ENCODE measurements around the gene PRR5L. TPM values are rescaled to one million over a fixed set of nuclear protein-coding genes. Genes with fewer than 3 reads are reported as not detected.

PRR5L gene
- polyA plus RNA-seq, 3 donors = 3.5 to 16.0 (median 7.4) TPM

GRCh38 chr11:36248436-36248835, 47.7 kb upstream of the PRR5L start:
- TF ChIP-seq, protein P1, sequence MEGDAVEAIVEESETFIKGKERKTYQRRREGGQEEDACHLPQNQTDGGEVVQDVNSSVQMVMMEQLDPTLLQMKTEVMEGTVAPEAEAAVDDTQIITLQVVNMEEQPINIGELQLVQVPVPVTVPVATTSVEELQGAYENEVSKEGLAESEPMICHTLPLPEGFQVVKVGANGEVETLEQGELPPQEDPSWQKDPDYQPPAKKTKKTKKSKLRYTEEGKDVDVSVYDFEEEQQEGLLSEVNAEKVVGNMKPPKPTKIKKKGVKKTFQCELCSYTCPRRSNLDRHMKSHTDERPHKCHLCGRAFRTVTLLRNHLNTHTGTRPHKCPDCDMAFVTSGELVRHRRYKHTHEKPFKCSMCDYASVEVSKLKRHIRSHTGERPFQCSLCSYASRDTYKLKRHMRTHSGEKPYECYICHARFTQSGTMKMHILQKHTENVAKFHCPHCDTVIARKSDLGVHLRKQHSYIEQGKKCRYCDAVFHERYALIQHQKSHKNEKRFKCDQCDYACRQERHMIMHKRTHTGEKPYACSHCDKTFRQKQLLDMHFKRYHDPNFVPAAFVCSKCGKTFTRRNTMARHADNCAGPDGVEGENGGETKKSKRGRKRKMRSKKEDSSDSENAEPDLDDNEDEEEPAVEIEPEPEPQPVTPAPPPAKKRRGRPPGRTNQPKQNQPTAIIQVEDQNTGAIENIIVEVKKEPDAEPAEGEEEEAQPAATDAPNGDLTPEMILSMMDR (IDR thresholded peaks at IDR 0.05) = no peak
- no peaks in the 10 kb centered on the region for H4K20me1 ChIP-seq (ENCODE audit: insufficient read depth, low read length)
- no peaks in the 10 kb centered on the region for H3K36me3 ChIP-seq (replicated peaks in 1 of 2; ENCODE audit: control insufficient read depth in 1 of 2, insufficient read depth in 2 of 2, low read length in 2 of 2)
- H3K4me1 ChIP-seq (ENCODE audit: control insufficient read depth in 1 of 2, insufficient read depth in 2 of 2, low read length in 2 of 2) = peaks cover 0 to 6% of the 10 kb centered on the region in 2 donors
- H2AFZ ChIP-seq (ENCODE audit: insufficient read depth, low read depth, low read length, poor library complexity, severe bottlenecking) = no peak overlapping the region
- Mint-ChIP-seq H3K4me3 (no peak overlapping the region), H3K27ac (no peak overlapping the region), H3K4me1 (peaks cover 10% of the 10 kb centered on the region), H3K27me3 (ENCODE audit: low read depth in 3 of 3) (peaks cover 9 to 19% (median 11%) of the 10 kb centered on the region in 3 donors), H3K9me3 (peaks cover 2 to 8% (median 3%) of the 10 kb centered on the region in 7 donors), H3K36me3 (no peaks in the 10 kb centered on the region)
- intact Hi-C loops (cut with micrococcal nuclease) = loop anchor here in 1 of 2 donors (10.0 kb wide), 1 partner anchor 144 kb away; no protein-coding TSS in a partner anchor
- no peak overlapping the region for H3K4me2 ChIP-seq (replicated peaks; ENCODE audit: extremely low read depth, low read length, poor library complexity, severe bottlenecking)
- WGBS (ENCODE audit: insufficient coverage) = 73% methylated on average over 2 of the region's 4 CpGs
- H3K27ac ChIP-seq (ENCODE audit: low read depth in 1 of 2, low read length in 2 of 2) = no peak overlapping the region
- no peaks in the 10 kb centered on the region for H3K79me2 ChIP-seq (ENCODE audit: insufficient read depth, low read length)
- no peaks in the 10 kb centered on the region for H3K9me3 ChIP-seq (replicated peaks in 1 of 2; ENCODE audit: control insufficient read depth in 1 of 2, insufficient read depth in 1 of 2, low read length in 2 of 2)
- no peak overlapping the region for H3K4me3 ChIP-seq (replicated peaks in 1 of 3; ENCODE audit: low read depth in 2 of 3, low read length in 3 of 3)
- H3K27me3 ChIP-seq (ENCODE audit: control insufficient read depth in 2 of 2, insufficient read depth in 2 of 2, low read length in 2 of 2) = peaks cover 9 to 14% of the 10 kb centered on the region in 2 donors
- DNase-seq = no peak
- no peak overlapping the region for H3K9ac ChIP-seq (ENCODE audit: insufficient read depth, low read length, poor library complexity, severe bottlenecking)

GRCh38 chr11:36249246-36249645, 46.8 kb upstream of the PRR5L start:
- Mint-ChIP-seq H3K9me3 (peaks cover 2 to 8% (median 3%) of the 10 kb centered on the region in 7 donors), H3K4me1 (peaks cover 10% of the 10 kb centered on the region), H3K27ac (no peak overlapping the region), H3K27me3 (ENCODE audit: low read depth in 3 of 3) (peaks cover 7 to 19% (median 11%) of the 10 kb centered on the region in 3 donors), H3K4me3 (no peak overlapping the region), H3K36me3 (no peaks in the 10 kb centered on the region)
- intact Hi-C loops (cut with micrococcal nuclease) = loop anchor here in 1 of 2 donors (10.0 kb wide), 1 partner anchor 144 kb away; no protein-coding TSS in a partner anchor
- no CpG with 5 or more reads among the region's 2 CpGs for WGBS (ENCODE audit: insufficient coverage)
- no peak for DNase-seq
- Histone ChIP-seq H3K4me3 (replicated peaks in 1 of 3; ENCODE audit: low read depth in 2 of 3, low read length in 3 of 3) (no peak overlapping the region), H3K9me3 (replicated peaks in 1 of 2; ENCODE audit: control insufficient read depth in 1 of 2, insufficient read depth in 1 of 2, low read length in 2 of 2) (no peaks in the 10 kb centered on the region), H3K79me2 (ENCODE audit: insufficient read depth, low read length) (no peaks in the 10 kb centered on the region), H3K4me1 (ENCODE audit: control insufficient read depth in 1 of 2, insufficient read depth in 2 of 2, low read length in 2 of 2) (peaks cover 0 to 6% of the 10 kb centered on the region in 2 donors), H2AFZ (ENCODE audit: insufficient read depth, low read depth, low read length, poor library complexity, severe bottlenecking) (no peak overlapping the region), H4K20me1 (ENCODE audit: insufficient read depth, low read length) (no peaks in the 10 kb centered on the region), H3K9ac (ENCODE audit: insufficient read depth, low read length, poor library complexity, severe bottlenecking) (no peak overlapping the region), H3K4me2 (replicated peaks; ENCODE audit: extremely low read depth, low read length, poor library complexity, severe bottlenecking) (no peak overlapping the region), H3K36me3 (replicated peaks in 1 of 2; ENCODE audit: control insufficient read depth in 1 of 2, insufficient read depth in 2 of 2, low read length in 2 of 2) (no peaks in the 10 kb centered on the region), H3K27ac (ENCODE audit: low read depth in 1 of 2, low read length in 2 of 2) (no peak overlapping the region), H3K27me3 (ENCODE audit: control insufficient read depth in 2 of 2, insufficient read depth in 2 of 2, low read length in 2 of 2) (peaks cover 9 to 14% of the 10 kb centered on the region in 2 donors)
- TF ChIP-seq, protein P1 (IDR thresholded peaks at IDR 0.05) = no peak

Measured in CD14-positive monocyte (primary cell).